ENCODE data around the gene LARGE1.

DNA sequence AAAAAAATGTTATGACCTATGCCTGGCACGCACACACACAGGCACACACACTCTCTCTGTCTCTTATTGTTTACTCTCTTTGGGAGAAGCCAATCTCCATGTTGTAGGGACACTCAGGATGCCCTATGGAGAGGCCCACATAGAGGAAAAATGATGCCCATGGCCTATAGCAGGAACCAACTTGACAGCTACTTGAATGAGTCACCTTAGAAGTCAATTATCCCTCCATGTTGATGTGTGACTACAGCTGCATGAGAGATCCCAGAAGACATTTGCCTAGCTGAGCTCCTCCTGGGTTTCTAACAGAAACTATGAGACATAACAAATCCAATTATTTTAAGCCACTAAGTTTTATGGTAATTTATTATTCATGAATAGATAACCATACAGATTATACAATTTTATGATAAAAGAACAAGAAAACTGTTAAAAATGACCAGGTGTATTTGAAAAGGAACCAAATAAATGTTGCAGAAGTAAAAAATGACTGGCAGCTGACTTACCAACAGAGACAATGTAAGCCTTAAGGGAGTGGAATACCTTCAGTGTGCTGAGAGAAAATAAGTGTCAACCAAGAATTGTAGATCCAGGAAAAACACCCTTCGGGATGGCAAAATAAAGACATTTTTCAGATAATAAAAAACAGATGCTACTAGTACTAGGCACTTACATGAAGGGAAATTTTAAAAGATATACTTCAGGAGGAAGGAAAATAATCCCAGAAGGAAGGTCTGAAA lies 458.4 kb downstream of the LARGE1 start:
- TF ChIP-seq, protein P1, sequence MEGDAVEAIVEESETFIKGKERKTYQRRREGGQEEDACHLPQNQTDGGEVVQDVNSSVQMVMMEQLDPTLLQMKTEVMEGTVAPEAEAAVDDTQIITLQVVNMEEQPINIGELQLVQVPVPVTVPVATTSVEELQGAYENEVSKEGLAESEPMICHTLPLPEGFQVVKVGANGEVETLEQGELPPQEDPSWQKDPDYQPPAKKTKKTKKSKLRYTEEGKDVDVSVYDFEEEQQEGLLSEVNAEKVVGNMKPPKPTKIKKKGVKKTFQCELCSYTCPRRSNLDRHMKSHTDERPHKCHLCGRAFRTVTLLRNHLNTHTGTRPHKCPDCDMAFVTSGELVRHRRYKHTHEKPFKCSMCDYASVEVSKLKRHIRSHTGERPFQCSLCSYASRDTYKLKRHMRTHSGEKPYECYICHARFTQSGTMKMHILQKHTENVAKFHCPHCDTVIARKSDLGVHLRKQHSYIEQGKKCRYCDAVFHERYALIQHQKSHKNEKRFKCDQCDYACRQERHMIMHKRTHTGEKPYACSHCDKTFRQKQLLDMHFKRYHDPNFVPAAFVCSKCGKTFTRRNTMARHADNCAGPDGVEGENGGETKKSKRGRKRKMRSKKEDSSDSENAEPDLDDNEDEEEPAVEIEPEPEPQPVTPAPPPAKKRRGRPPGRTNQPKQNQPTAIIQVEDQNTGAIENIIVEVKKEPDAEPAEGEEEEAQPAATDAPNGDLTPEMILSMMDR (IDR thresholded peaks at IDR 0.05), result no peak
- no peak for TF ChIP-seq POLR2A (IDR thresholded peaks at IDR 0.05)
